Measurements from ENCODE around the gene RAPGEFL1.
A peak's percentile ranks its signal among the peaks of the same experiment; 100 is the strongest.
"Not testable (repeated sequence)": the region's sequence is repeated elsewhere in the genome, so short reads cannot be mapped to it uniquely, and the experiment has no call there.

Gene RAPGEFL1

GRCh38 chr17:40177275-40177874 lies at the start of gene RAPGEFL1:
Gene RAPGEFL1 (plus strand): TSS chr17:40177470. CDS start chr17:40177862, 392 bp downstream.
- peak within 1 kb of the TSS; percentile 74 for H3K27ac ChIP-seq
- TF ChIP-seq, protein P1, sequence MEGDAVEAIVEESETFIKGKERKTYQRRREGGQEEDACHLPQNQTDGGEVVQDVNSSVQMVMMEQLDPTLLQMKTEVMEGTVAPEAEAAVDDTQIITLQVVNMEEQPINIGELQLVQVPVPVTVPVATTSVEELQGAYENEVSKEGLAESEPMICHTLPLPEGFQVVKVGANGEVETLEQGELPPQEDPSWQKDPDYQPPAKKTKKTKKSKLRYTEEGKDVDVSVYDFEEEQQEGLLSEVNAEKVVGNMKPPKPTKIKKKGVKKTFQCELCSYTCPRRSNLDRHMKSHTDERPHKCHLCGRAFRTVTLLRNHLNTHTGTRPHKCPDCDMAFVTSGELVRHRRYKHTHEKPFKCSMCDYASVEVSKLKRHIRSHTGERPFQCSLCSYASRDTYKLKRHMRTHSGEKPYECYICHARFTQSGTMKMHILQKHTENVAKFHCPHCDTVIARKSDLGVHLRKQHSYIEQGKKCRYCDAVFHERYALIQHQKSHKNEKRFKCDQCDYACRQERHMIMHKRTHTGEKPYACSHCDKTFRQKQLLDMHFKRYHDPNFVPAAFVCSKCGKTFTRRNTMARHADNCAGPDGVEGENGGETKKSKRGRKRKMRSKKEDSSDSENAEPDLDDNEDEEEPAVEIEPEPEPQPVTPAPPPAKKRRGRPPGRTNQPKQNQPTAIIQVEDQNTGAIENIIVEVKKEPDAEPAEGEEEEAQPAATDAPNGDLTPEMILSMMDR (conservative IDR thresholded peaks at IDR 0.05): no peak

GRCh38 chr17:40129498-40129897 lies 47.8 kb upstream of the RAPGEFL1 start:
- TF ChIP-seq, protein P1 (conservative IDR thresholded peaks at IDR 0.05): no peak
- no peak overlapping the region for H3K27ac ChIP-seq

DNA sequence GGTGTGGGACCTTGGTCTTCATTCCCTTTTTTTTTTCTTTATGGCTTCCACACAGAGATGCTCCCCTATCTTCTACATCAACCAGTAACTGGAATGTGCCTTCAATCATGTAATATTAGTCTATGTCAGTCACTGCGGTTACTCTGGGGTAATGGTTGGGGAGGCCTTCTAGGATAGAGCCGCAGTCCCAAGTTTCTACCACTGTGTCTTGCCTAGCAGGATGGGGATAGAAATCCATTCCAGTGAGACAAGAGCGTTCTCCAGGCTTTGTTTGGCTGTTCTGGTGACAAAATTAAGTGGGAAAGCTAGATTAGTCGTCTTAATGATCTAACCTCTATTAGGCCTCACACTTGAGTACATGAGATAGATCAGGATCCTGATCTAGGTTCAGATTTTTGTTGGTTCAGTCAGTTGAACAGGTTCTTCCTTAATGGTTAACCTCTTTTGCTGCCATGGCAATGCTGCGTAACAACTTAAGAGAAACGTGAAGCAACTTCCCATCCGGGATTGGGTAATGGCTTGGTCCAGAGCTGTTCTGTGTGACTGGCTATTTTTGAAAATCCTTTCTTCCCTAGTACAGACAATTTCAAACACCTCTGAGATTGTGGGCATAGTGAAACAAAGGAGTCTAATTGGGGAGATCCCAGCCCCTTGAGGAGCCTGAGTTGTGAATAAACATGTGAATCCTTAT lies 46.8 kb upstream of the RAPGEFL1 start:
- H3K27ac ChIP-seq: no peak overlapping the region

GRCh38 chr17:40134184-40134583 lies 43.1 kb upstream of the RAPGEFL1 start:
- TF ChIP-seq, protein P1 (conservative IDR thresholded peaks at IDR 0.05): no peak
- no peak overlapping the region for H3K27ac ChIP-seq

More for the DNA sequence above, 46.8 kb upstream of the RAPGEFL1 start:
- TF ChIP-seq, protein P1 (conservative IDR thresholded peaks at IDR 0.05): no peak

DNA sequence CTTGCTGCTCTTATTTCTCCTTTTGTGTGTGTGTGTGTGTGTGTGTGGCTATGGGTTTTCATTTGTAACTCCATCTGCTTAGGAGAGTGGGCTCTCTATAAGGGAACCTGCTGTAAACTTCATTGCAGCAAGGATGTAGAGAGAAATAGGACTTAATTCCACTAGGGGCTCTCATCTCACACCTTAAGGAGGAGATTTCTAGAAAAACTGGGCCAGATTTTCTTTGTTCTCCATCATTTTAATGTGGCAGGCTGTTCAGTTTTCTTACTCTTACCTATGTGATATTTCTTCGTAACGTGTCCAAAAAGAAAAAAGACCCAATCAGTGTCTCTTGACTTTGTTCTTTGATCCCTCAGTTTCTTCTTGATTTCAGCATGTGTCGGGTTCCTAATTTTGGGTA lies 41.5 kb upstream of the RAPGEFL1 start:
- peak overlapping the region; percentile 16; the same call in 1 of the 2 replicates for H3K27ac ChIP-seq
- TF ChIP-seq, protein P1 (conservative IDR thresholded peaks at IDR 0.05): 0 out of 2 replicates have a peak, but pooled peaks have one; percentile 10

GRCh38 chr17:40139566-40140058 lies 37.7 kb upstream of the RAPGEFL1 start:
- TF ChIP-seq, protein P1 (conservative IDR thresholded peaks at IDR 0.05): no peak
- peak overlapping the region; percentile 97 for H3K27ac ChIP-seq

DNA sequence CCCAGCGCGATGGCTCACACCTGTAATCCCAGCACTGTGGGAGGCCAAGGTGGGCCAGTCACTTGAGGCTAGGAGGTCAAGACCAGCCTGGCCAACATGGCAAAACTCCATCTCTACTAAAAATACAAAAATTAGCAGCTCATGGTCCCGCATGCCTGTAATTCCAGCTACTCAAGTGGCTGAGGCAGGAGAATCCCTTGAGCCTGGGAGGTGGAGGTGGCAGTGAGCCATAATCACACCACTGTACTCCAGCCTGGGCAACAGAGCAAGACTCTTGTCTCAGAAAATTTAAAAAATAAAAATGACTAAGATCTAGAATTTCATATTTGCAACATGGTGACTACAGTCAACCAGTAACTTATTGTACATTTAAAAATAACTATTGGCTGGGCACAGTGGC lies 34.1 kb upstream of the RAPGEFL1 start:
- not testable (repeated sequence) for H3K27ac ChIP-seq

GRCh38 chr17:40145476-40145875 lies 31.8 kb upstream of the RAPGEFL1 start:
- no peak overlapping the region for H3K27ac ChIP-seq
- TF ChIP-seq, protein P1 (conservative IDR thresholded peaks at IDR 0.05): no peak
